GM23248 (cell line): ENCODE measurements around the gene EIF2S1.

Experiments used
- EZH2 ChIP-seq: fragments of 200-600 bp; sonication (generic); IDR thresholded peaks from 2 replicates; pipeline ENCODE4 v1.6.1; 2018; ENCODE audit warnings: antibody characterized with exemption, mild to moderate bottlenecking; ENCODE audit not compliant: insufficient read depth, poor library complexity, severe bottlenecking
- EZH2phosphoT487 ChIP-seq: fragments of 200-600 bp; sonication (generic); IDR thresholded peaks from 2 replicates; pipeline ENCODE4 v1.6.1; 2018; ENCODE audit warnings: antibody characterized with exemption, moderate library complexity, mild to moderate bottlenecking, low read depth; ENCODE audit not compliant: insufficient read depth

DNA sequence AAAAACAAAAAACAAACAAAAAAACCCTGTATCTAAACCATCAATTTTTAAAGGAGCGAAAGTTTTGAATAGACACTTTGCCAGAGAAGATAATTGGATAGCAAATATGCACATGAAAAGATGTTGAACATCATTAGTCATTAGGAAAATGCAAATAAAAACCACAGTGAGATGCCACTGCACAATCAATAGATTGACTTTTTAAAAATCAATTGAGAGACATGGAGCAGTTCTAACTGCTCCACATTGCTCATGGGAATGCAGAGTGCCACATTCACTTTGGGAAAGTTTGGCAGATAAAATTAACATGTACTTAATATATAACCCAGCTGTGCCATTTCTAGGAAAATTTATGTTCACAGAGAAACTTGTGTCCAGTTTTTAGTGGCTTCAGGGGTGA is 12.7 kb downstream of the EIF2S1 start:
- TF ChIP-seq EZH2 (no peak), EZH2phosphoT487 (no peak)
